ENCODE results near the gene CHMP6.

Gene CHMP6

DNA sequence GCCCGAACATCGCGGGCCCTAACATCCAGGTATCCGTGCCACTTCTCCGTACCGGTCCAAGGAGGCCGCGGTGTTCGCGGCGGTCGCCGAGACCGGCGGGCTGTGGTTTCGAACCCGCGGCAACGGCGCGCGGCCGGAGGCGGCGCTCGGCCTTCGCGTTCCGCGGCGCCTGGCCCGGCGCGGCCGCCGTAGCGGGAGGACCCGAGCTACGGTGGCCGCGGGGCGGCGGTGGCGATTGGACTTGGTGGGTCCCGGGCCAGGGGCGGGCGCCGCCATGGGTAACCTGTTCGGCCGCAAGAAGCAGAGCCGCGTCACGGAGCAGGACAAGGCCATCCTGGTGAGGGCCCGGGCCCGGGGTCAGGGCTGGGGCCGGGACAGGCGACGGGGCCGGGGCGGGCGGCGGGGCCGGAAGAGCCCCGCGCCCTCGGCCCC, at the start of gene CHMP6:
Gene CHMP6, plus strand, starts transcription at position 197 of the 432 bp plus-strand sequence. Its CDS starts 78 bp downstream, at position 275.
- DNase-seq, result peak; percentile 31
- no peaks in the 10 kb centered on the region for H3K27me3 ChIP-seq (replicated peaks)
- peak within 1 kb of the TSS; percentile 49 for H3K27ac ChIP-seq
- H3K36me3 ChIP-seq (replicated peaks), result peaks cover 16% of the 10 kb centered on the region
- TF ChIP-seq, protein P1, sequence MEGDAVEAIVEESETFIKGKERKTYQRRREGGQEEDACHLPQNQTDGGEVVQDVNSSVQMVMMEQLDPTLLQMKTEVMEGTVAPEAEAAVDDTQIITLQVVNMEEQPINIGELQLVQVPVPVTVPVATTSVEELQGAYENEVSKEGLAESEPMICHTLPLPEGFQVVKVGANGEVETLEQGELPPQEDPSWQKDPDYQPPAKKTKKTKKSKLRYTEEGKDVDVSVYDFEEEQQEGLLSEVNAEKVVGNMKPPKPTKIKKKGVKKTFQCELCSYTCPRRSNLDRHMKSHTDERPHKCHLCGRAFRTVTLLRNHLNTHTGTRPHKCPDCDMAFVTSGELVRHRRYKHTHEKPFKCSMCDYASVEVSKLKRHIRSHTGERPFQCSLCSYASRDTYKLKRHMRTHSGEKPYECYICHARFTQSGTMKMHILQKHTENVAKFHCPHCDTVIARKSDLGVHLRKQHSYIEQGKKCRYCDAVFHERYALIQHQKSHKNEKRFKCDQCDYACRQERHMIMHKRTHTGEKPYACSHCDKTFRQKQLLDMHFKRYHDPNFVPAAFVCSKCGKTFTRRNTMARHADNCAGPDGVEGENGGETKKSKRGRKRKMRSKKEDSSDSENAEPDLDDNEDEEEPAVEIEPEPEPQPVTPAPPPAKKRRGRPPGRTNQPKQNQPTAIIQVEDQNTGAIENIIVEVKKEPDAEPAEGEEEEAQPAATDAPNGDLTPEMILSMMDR (IDR thresholded peaks at IDR 0.05; ENCODE audit: low read depth, low read length, missing control alignments), result peak; percentile 20
- in situ Hi-C loops (cut with HindIII; ENCODE audit: low pct_ligation_motif_present, low sequenced_read_pairs), result no loop called here
- H3K4me3 ChIP-seq (ENCODE audit: low read depth, low read length), result peak within 1 kb of the TSS; percentile 67

DNA sequence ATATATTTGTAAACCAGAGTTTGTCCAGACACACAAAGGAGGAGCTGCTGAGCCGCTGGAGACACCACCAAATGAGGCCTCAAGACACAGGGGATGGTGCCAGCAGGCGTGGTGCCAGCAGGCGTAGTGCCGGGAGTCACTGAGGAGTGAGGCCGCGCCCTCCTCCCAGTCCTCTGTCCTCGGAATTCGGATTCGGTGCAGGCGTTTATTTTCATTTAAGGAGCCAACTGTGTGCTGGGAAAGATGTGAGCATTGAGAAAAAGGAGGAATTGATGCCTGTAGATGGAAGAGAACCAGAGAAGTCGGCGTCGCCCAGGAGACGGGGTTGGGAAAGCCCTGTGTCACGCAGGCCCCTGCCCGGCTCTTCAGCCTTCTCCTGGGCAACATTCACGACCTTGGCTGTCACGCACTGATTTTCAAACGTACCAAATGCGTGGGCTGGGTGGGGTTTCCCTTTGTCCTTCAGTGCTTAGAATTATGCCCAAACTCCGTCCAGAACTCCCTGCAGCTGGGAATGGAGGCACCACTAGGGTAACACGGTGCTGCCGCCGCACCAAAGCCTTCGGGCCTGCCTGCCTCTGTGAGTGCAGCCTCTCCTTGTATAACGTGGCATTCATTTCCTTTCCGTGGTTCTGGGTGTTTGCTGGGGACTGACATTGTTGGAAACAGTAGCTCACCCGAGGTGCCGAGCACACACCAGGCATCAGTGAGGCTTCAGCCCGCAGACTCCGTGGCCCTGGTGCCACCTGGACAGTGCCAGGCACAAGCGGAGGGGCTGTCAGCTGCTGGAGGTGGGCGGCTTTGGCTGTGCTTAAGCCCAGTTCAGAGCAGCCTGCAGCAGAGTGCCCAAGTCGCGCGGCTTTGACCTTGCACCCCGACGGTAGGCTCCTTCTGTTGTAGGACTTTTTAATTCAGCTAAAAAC, 49.0 kb upstream of the CHMP6 start:
- H3K27me3 ChIP-seq (replicated peaks), result no peaks in the 10 kb centered on the region
- H3K27ac ChIP-seq, result no peak overlapping the region
- peaks cover 12% of the 10 kb centered on the region for H3K36me3 ChIP-seq (replicated peaks)
- peak; percentile 66 for DNase-seq
- in situ Hi-C loops (cut with HindIII; ENCODE audit: low pct_ligation_motif_present, low sequenced_read_pairs), result no loop called here
- H3K4me3 ChIP-seq (ENCODE audit: low read depth, low read length), result no peak overlapping the region
- TF ChIP-seq, protein P1 (IDR thresholded peaks at IDR 0.05; ENCODE audit: low read depth, low read length, missing control alignments), result no peak

DNA sequence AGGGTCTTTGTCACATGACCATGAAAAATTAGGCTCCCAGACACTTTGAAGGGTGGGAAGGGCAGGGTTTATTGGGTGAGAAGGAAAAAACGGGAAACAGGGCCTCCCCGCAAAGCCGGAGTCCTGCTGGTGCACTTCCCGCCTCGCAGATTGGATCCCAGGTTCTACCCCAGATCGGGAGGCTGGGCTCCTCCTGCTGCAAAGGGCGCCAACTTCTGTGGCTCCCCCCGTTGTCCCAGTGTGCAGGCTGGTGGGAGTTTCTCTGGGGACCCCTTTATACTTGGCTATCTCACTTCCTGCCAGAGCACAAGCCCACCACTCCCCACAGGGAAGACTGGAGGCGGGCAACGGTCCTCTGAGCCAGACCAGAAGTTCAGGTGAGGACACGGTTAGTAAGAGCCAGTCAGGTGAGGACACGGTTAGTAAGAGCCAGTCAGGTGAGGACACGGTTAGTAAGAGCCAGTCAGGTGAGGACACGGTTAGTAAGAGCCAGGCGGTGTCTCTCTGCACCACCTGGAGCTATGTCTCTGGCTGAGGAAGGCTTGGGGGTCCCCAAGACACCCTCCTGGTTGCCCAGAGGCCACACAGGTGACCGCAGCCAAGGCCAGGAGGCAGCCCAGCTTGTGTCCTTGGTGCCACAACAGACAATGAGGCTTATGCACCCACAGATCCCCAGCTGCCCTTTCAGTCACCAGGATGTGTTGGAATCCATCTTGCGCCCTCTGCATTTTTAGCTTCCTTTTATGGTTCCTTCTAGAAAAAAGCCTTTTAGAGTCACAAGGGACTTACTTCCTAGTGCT, 48.1 kb upstream of the CHMP6 start:
- no peak for DNase-seq
- Histone ChIP-seq H3K27me3 (replicated peaks) (no peaks in the 10 kb centered on the region), H3K27ac (no peak overlapping the region), H3K4me3 (ENCODE audit: low read depth, low read length) (no peak overlapping the region), H3K36me3 (replicated peaks) (peaks cover 14% of the 10 kb centered on the region)
- in situ Hi-C loops (cut with HindIII; ENCODE audit: low pct_ligation_motif_present, low sequenced_read_pairs), result no loop called here
- TF ChIP-seq, protein P1 (IDR thresholded peaks at IDR 0.05; ENCODE audit: low read depth, low read length, missing control alignments), result no peak

DNA sequence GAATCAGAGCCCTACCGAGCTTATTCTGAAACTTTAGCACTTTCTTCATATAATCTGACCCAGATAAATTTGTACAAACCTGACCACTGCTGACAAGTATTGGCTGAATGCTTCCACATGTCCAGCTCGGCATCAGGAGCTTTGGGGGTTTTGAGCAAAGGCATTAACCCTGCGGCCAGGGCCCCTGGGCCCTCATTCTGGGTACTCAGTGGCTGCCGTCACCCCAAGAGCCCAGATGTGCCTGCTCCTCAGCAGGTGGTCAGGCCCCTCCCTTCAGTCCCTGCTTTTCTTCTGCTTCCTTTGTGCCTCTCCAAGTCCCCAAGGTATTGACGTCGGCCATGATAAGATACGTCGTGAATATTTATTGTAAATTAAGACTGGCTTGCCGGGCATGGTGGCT, 47.3 kb upstream of the CHMP6 start:
- H3K36me3 ChIP-seq (replicated peaks), result peaks cover 14% of the 10 kb centered on the region
- H3K27me3 ChIP-seq (replicated peaks), result no peaks in the 10 kb centered on the region
- H3K4me3 ChIP-seq (ENCODE audit: low read depth, low read length), result no peak overlapping the region
- in situ Hi-C loops (cut with HindIII; ENCODE audit: low pct_ligation_motif_present, low sequenced_read_pairs), result no loop called here
- DNase-seq, result no peak
- TF ChIP-seq, protein P1 (IDR thresholded peaks at IDR 0.05; ENCODE audit: low read depth, low read length, missing control alignments), result no peak
- no peak overlapping the region for H3K27ac ChIP-seq

DNA sequence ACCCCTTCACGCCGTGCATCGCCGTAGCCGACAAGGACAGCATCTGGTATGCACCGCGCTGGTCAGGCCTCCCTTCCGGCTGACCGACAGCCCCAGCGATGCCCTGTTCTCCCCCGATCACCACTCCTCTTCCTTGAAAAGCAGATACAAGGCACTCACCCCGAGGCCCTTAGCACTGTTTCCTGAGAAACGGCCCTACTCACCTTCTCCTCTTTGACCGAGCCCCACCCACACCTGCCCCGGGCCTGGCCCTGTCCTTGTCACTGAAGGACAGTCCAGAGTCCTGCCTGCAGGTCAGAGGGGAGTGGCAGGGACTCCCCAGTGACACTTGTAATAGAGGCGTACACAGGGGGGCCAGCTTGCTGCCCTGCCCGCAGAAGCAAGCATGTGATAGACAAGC, 45.9 kb upstream of the CHMP6 start:
- no peaks in the 10 kb centered on the region for H3K27me3 ChIP-seq (replicated peaks)
- no peak for DNase-seq
- in situ Hi-C loops (cut with HindIII; ENCODE audit: low pct_ligation_motif_present, low sequenced_read_pairs), result no loop called here
- TF ChIP-seq, protein P1 (IDR thresholded peaks at IDR 0.05; ENCODE audit: low read depth, low read length, missing control alignments), result no peak
- peaks cover 14% of the 10 kb centered on the region for H3K36me3 ChIP-seq (replicated peaks)
- H3K27ac ChIP-seq, result no peak overlapping the region
- no peak overlapping the region for H3K4me3 ChIP-seq (ENCODE audit: low read depth, low read length)
